H54 (cell line): Measurements from ENCODE around the gene TNFRSF9.

Experiments used
- DNase-seq: peaks from one replicate; pipeline ENCODE4 v3.0.0; 2011; ENCODE audit warnings: low spot score, mixed read lengths; ENCODE audit not compliant: insufficient read length
- FAIRE-seq: peaks from 3 replicates; lab custom pipeline; 2011; peaks lifted over from hg19 to GRCh38; lab: Jason Lieb, UNC
- POLR2A ChIP-seq: IDR thresholded peaks from 2 replicates; pipeline ENCODE4 v1.6.1; 2011; ENCODE audit warnings: low read depth, mild to moderate bottlenecking, low read length

TNFRSF9 gene

GRCh38 chr1:7940745-7941436, at the start of gene TNFRSF9:
Gene TNFRSF9 (minus strand): TSS chr1:7940839. CDS start chr1:7939994, 845 bp downstream.
- FAIRE-seq (peak; percentile 69), DNase-seq (no peak)
- no peak for TF ChIP-seq POLR2A

- TF ChIP-seq POLR2A: no peak
- DNase-seq: no peak
- FAIRE-seq: no peak
These were observed 49.3 kb upstream of the TNFRSF9 start for GRCh38 chr1:7989762-7990428.

- TF ChIP-seq POLR2A: no peak
- FAIRE-seq (no peak), DNase-seq (no peak)
These were observed 47.9 kb upstream of the TNFRSF9 start for GRCh38 chr1:7988576-7988975.

- DNase-seq: no peak
- no peak for FAIRE-seq
- TF ChIP-seq POLR2A: no peak
These were observed 46.9 kb upstream of the TNFRSF9 start for GRCh38 chr1:7987528-7987927.

- FAIRE-seq: no peak
- no peak for DNase-seq
- TF ChIP-seq POLR2A: no peak
These were observed 45.4 kb upstream of the TNFRSF9 start for GRCh38 chr1:7985851-7986612.

GRCh38 chr1:7984811-7985210, 44.2 kb upstream of the TNFRSF9 start:
- FAIRE-seq: no peak
- TF ChIP-seq POLR2A: no peak
- DNase-seq: no peak

- DNase-seq (no peak), FAIRE-seq (no peak)
- TF ChIP-seq POLR2A: no peak
These were observed 42.6 kb upstream of the TNFRSF9 start for GRCh38 chr1:7983086-7983778.

- DNase-seq (no peak), FAIRE-seq (no peak)
- TF ChIP-seq POLR2A: no peak
These were observed 40.3 kb upstream of the TNFRSF9 start for GRCh38 chr1:7980984-7981383.

GRCh38 chr1:7975212-7975865, 34.7 kb upstream of the TNFRSF9 start:
- no peak for TF ChIP-seq POLR2A
- FAIRE-seq (peak; percentile 43), DNase-seq (peak; percentile 61)

GRCh38 chr1:7973086-7973485, 32.4 kb upstream of the TNFRSF9 start:
- DNase-seq (no peak), FAIRE-seq (no peak)
- no peak for TF ChIP-seq POLR2A

GRCh38 chr1:7972285-7972684, 31.6 kb upstream of the TNFRSF9 start:
- no peak for FAIRE-seq
- DNase-seq: no peak
- TF ChIP-seq POLR2A: no peak

GRCh38 chr1:7971024-7971423, 30.4 kb upstream of the TNFRSF9 start:
- FAIRE-seq: no peak
- DNase-seq: no peak
- no peak for TF ChIP-seq POLR2A

- FAIRE-seq (no peak), DNase-seq (no peak)
- no peak for TF ChIP-seq POLR2A
These were observed 29.6 kb upstream of the TNFRSF9 start for GRCh38 chr1:7970246-7970645.
